PC-9 (cell line): ENCODE data around the gene CLIC6. TPM values are rescaled to one million over a fixed set of nuclear protein-coding genes. Genes with fewer than 3 reads are reported as not detected.

Experiments
- BruUV-seq: library from RNA; stranded (reverse); fragments of 400-500 nt; replicated peaks from 2 replicates; lab custom pipeline; 2021; lab: Mats Ljungman, UMichigan
- CTCF ChIA-PET: fragments of 300-600 bp; sonication (Branson Sonifier 250); formaldehyde crosslinking; loops from one replicate; lab custom pipeline; 2022; ENCODE audit warnings: antibody characterized with exemption; lab: Charles Lee
- POLR2A ChIA-PET: fragments of 300-600 bp; sonication (Branson Sonifier 250); formaldehyde crosslinking; loops from one replicate; lab custom pipeline; 2022; ENCODE audit warnings: antibody characterized with exemption; ENCODE audit not compliant: unreplicated experiment; lab: Charles Lee
- DNase-seq, 2 experiments: peaks; one replicate each; pipeline versions ENCODE4 v3.0.0 to v3.0.0-alpha.2; 2015 to 2022; ENCODE audit warnings: mixed read lengths in 1 of 2
- H2AFZ ChIP-seq: fragments of 200-600 bp; sonication (generic); 2 replicates; pipeline ENCODE4 v1.8.1; 2017; ENCODE audit warnings: antibody characterized with exemption
- H3F3A ChIP-seq: fragments of 200-600 bp; sonication (generic); 2 replicates; pipeline ENCODE4 v1.8.1; 2017; ENCODE audit warnings: antibody characterized with exemption, mild to moderate bottlenecking, low read depth; ENCODE audit not compliant: insufficient read depth
- H3K27ac ChIP-seq: fragments of 200-600 bp; sonication (generic); 2 replicates; pipeline ENCODE4 v1.6.1; 2016; ENCODE audit warnings: mixed run types
- H3K27me3 ChIP-seq: fragments of 200-600 bp; sonication (generic); 2 replicates; pipeline ENCODE4 v1.6.1; 2016; ENCODE audit warnings: low read depth, mixed run types; ENCODE audit not compliant: insufficient read depth
- H3K36me3 ChIP-seq: fragments of 200-600 bp; sonication (generic); 2 replicates; pipeline ENCODE4 v1.6.1; 2016; ENCODE audit warnings: low read depth, mixed run types
- H3K4me1 ChIP-seq: fragments of 200-600 bp; sonication (generic); replicated peaks from 2 replicates; pipeline ENCODE4 v1.6.1; 2016; ENCODE audit warnings: mixed run types; ENCODE audit not compliant: insufficient read depth
- H3K4me2 ChIP-seq: fragments of 200-600 bp; sonication (generic); 2 replicates; pipeline ENCODE4 v1.6.1; 2017; ENCODE audit warnings: mixed run types
- H3K4me3 ChIP-seq: fragments of 200-600 bp; sonication (generic); 2 replicates; pipeline ENCODE4 v1.6.1; 2016; ENCODE audit warnings: mixed run types
- H3K79me2 ChIP-seq: fragments of 200-600 bp; sonication (generic); 2 replicates; pipeline ENCODE4 v1.6.1; 2017; ENCODE audit warnings: low read depth, mixed run types
- H3K9me2 ChIP-seq: fragments of 200-600 bp; sonication (generic); 2 replicates; pipeline ENCODE4 v1.8.1; 2017; ENCODE audit warnings: mild to moderate bottlenecking; ENCODE audit not compliant: insufficient read depth
- H3K9me3 ChIP-seq: fragments of 200-600 bp; sonication (generic); 2 replicates; pipeline ENCODE4 v1.8.1; 2016; ENCODE audit warnings: low read depth; ENCODE audit not compliant: insufficient read depth
- H4K20me1 ChIP-seq: fragments of 200-600 bp; sonication (generic); 2 replicates; pipeline ENCODE4 v1.8.1; 2017; ENCODE audit not compliant: insufficient read depth
- EZH2 ChIP-seq: fragments of 200-600 bp; sonication (generic); IDR thresholded peaks from 2 replicates; pipeline ENCODE4 v1.8.0; 2017; ENCODE audit warnings: antibody characterized with exemption, low read depth
- intact Hi-C: fragments of 100-400 bp; cut with micrococcal nuclease; formaldehyde crosslinking; loops from one replicate; pipeline ENCODE4 v1.10.0; 2022; ENCODE audit not compliant: unreplicated experiment
- total RNA-seq: library from RNA; stranded (reverse); gene quantifications from 2 replicates; pipeline ENCODE4 v1.2.3, GENCODE V29; 2021
- TF ChIP-seq, protein P1 (sequence below): fragments of 200-600 bp; sonication (generic); conservative IDR thresholded peaks from 2 replicates; pipeline ENCODE4 v1.6.1; 2017; ENCODE audit warnings: mixed run types, antibody characterized with exemption, mild to moderate bottlenecking, moderate library complexity

The CLIC6 gene
- total RNA-seq, 1 experiment from 2014 or later: not detected

DNA sequence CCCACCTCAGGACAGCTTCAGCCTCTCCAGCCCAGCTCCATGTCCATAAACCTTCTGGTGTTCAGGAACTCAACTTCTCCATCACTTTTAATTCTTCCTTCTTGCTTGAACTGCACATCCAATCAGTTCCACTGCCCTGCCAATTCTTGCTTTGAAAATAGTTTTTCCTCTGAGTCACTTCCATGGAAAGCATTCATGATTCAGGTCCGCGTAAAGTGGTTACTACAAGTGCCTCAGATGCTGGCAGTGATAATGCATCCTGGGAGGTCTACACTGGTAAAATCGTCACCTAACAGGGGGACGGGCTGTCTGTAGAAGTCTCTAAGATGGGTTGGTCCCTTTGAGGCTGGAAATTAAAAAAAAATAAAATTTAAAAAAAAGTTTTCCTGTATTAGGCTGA lies 27.9 kb upstream of the CLIC6 start:
- Histone ChIP-seq H3K36me3 (no peaks in the 10 kb centered on the region), H3K4me3 (no peak overlapping the region), H3K4me1 (no peaks in the 10 kb centered on the region; the same call in 1 of the 2 replicates), H3F3A (no peaks in the 10 kb centered on the region), H3K9me3 (no peaks in the 10 kb centered on the region), H3K79me2 (no peaks in the 10 kb centered on the region), H3K4me2 (no peak overlapping the region), H3K27me3 (no peaks in the 10 kb centered on the region), H3K9me2 (no peaks in the 10 kb centered on the region), H4K20me1 (no peaks in the 10 kb centered on the region), H3K27ac (no peak overlapping the region; the same call in 1 of the 2 replicates), H2AFZ (no peak overlapping the region)
- TF ChIP-seq, protein P1, sequence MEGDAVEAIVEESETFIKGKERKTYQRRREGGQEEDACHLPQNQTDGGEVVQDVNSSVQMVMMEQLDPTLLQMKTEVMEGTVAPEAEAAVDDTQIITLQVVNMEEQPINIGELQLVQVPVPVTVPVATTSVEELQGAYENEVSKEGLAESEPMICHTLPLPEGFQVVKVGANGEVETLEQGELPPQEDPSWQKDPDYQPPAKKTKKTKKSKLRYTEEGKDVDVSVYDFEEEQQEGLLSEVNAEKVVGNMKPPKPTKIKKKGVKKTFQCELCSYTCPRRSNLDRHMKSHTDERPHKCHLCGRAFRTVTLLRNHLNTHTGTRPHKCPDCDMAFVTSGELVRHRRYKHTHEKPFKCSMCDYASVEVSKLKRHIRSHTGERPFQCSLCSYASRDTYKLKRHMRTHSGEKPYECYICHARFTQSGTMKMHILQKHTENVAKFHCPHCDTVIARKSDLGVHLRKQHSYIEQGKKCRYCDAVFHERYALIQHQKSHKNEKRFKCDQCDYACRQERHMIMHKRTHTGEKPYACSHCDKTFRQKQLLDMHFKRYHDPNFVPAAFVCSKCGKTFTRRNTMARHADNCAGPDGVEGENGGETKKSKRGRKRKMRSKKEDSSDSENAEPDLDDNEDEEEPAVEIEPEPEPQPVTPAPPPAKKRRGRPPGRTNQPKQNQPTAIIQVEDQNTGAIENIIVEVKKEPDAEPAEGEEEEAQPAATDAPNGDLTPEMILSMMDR: no peak
- no peak for TF ChIP-seq EZH2
- DNase-seq: no peak
- CTCF ChIA-PET: interaction anchor here (0.8 kb wide), 1 partner anchor 130 kb away, joined by 3 read pairs; no protein-coding TSS in a partner anchor
- POLR2A ChIA-PET: interaction anchor here (0.7 kb wide), 1 partner anchor 173 kb away, joined by 10 read pairs; no protein-coding TSS in a partner anchor
- BruUV-seq: no TSS peak
- intact Hi-C loops: no loop called here

DNA sequence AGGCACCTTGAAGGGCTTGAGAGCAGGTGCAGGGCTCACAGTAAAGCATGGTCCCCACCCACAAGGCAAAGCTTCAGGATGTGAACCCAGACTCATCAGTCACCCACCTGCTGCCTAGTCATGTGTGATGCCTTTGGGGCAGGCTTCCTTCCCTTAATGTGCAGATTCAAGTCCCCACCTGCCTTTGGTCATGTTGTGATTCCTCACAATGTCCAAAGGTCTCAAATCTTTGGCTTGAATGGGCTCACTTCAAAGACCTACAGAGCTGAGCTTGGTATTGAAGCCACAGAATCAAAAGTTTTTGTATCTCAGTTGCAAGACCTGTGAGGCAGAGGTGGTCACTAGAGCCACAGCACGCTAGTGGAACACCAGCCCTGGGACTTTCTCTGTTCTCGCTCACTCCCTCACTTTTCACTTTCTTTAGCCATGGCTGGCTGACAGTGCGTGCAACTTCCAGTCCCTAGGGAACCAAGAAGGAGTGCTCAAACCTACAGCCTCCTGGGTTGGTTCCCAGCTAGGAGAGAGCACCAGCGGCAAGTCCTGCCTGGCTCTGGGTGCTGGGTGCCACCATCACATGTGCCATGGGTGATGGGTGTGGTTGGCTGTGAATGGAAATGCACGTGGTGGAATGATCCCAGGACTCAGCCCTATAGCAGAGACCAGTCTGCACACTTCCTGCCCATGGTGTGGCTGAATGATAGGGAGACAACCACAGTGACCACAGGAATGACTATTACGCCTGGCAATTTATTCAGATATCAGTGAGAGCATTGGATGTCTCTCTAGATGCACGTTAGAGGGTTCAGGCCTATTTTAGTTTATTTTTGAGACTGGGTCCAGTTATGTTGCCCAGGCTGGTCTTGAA lies 26.4 kb upstream of the CLIC6 start:
- ChIA-PET POLR2A (no interaction called here), CTCF (no interaction called here)
- TF ChIP-seq, protein P1: no peak
- no peak for TF ChIP-seq EZH2
- peak in 1 of 2 experiments; percentile 10 for DNase-seq
- H3K4me1 ChIP-seq: no peaks in the 10 kb centered on the region; the same call in 1 of the 2 replicates
- H4K20me1 ChIP-seq: no peaks in the 10 kb centered on the region
- H3K9me3 ChIP-seq: no peaks in the 10 kb centered on the region
- no peaks in the 10 kb centered on the region for H3K9me2 ChIP-seq
- intact Hi-C loops: no loop called here
- H2AFZ ChIP-seq: no peak overlapping the region
- no peak overlapping the region for H3K27ac ChIP-seq
- H3F3A ChIP-seq: no peaks in the 10 kb centered on the region
- no peaks in the 10 kb centered on the region for H3K36me3 ChIP-seq
- H3K4me3 ChIP-seq: no peak overlapping the region
- no TSS peak for BruUV-seq
- H3K27me3 ChIP-seq: no peaks in the 10 kb centered on the region
- H3K4me2 ChIP-seq: no peak overlapping the region
- no peaks in the 10 kb centered on the region for H3K79me2 ChIP-seq

DNA sequence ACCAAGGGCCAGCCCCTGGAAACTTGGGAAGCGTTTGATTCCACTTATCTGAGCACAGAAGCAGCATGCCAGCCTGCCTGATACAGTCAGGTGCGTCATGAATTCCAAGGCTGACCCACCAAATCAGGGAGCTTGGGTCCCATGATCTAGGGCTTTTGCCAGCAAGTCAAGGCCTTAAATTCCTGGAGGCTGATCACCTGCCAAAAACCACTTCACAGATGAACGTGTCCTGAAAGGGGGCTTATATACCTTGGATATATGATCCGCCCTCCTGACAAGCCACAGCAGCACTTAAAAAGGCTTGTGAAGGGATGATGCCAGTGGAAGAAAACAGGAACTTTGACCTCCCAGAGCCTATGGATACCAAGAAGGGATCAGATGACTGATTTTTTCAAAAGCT lies 24.0 kb upstream of the CLIC6 start:
- intact Hi-C loops: no loop called here
- Histone ChIP-seq H4K20me1 (no peaks in the 10 kb centered on the region), H3K79me2 (no peaks in the 10 kb centered on the region), H3K9me2 (no peaks in the 10 kb centered on the region), H3K4me3 (no peak overlapping the region), H3K27ac (no peak overlapping the region), H3K4me1 (no peaks in the 10 kb centered on the region; the same call in 1 of the 2 replicates), H3K36me3 (no peaks in the 10 kb centered on the region), H3F3A (no peaks in the 10 kb centered on the region), H2AFZ (no peak overlapping the region), H3K4me2 (no peak overlapping the region), H3K27me3 (no peaks in the 10 kb centered on the region), H3K9me3 (no peaks in the 10 kb centered on the region)
- TF ChIP-seq, protein P1: no peak
- TF ChIP-seq EZH2: no peak
- CTCF ChIA-PET: no interaction called here
- POLR2A ChIA-PET: no interaction called here
- DNase-seq: no peak
- BruUV-seq: no TSS peak
